ENCODE results near the gene INTS7. TPM values are rescaled to one million over a fixed set of nuclear protein-coding genes. Genes with fewer than 3 reads are reported as not detected.

INTS7 gene
- total and polyA plus RNA-seq, 4 donors: 3.9 to 14.4 (median 10.2) TPM

DNA sequence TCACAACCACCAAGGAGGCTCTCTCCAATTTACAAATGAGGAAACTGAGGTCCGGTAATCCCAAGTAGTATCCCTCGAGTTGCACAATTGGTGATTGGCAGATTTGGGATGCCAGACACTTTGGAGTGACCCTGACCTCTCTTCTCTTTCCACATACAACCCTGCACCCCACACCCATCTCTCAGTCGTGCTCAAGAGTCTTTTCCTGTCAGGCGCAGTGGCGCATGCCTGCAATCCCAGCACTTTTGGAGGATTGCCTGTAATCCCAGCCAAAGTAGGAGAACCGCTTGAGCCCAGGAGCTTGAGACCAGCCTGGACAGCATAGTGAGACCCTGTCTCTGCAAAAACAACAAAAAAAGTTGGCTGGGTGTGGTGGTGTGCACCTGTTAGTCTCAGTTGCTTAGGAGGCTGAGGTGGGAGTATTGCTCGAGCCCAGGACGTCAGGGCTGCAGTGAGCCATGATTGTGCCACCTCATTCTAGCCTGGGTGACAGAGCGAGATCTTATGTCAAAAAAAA lies 113.7 kb downstream of the INTS7 start:
- no peaks in the 10 kb centered on the region for H3K36me3 ChIP-seq (ENCODE audit: control insufficient read depth in 4 of 4, insufficient read depth in 3 of 4, low read depth in 1 of 4, low read length in 3 of 4)
- no peak overlapping the region for H3K9ac ChIP-seq (ENCODE audit: low read depth in 1 of 2, low read length in 2 of 2)
- peak overlapping the region; percentile 91 to 96 for H3K27ac ChIP-seq (ENCODE audit: low read depth in 1 of 2, low read length in 2 of 2)
- WGBS: 63% methylated on average over 9 of the region's 9 CpGs
- H3K27me3 ChIP-seq (ENCODE audit: control insufficient read depth in 4 of 4, insufficient read depth in 4 of 4, low read length in 3 of 4): no peaks in the 10 kb centered on the region
- TF ChIP-seq RXRA (IDR thresholded peaks at IDR 0.05) (peak; percentile 61 to 66), GABPA (IDR thresholded peaks at IDR 0.05 in 1 of 2, conservative IDR thresholded peaks at IDR 0.05 in 1 of 2) (no peak), EGR1 (IDR thresholded peaks at IDR 0.05; ENCODE audit: low read depth in 2 of 2) (no peak), RAD21 (IDR thresholded peaks at IDR 0.05) (peak in 1 of 2 donors; percentile 54), YY1 (IDR thresholded peaks at IDR 0.05) (no peak), HNF4A (conservative IDR thresholded peaks at IDR 0.05) (peak; percentile 38 to 49)
- TF ChIP-seq, protein P1, sequence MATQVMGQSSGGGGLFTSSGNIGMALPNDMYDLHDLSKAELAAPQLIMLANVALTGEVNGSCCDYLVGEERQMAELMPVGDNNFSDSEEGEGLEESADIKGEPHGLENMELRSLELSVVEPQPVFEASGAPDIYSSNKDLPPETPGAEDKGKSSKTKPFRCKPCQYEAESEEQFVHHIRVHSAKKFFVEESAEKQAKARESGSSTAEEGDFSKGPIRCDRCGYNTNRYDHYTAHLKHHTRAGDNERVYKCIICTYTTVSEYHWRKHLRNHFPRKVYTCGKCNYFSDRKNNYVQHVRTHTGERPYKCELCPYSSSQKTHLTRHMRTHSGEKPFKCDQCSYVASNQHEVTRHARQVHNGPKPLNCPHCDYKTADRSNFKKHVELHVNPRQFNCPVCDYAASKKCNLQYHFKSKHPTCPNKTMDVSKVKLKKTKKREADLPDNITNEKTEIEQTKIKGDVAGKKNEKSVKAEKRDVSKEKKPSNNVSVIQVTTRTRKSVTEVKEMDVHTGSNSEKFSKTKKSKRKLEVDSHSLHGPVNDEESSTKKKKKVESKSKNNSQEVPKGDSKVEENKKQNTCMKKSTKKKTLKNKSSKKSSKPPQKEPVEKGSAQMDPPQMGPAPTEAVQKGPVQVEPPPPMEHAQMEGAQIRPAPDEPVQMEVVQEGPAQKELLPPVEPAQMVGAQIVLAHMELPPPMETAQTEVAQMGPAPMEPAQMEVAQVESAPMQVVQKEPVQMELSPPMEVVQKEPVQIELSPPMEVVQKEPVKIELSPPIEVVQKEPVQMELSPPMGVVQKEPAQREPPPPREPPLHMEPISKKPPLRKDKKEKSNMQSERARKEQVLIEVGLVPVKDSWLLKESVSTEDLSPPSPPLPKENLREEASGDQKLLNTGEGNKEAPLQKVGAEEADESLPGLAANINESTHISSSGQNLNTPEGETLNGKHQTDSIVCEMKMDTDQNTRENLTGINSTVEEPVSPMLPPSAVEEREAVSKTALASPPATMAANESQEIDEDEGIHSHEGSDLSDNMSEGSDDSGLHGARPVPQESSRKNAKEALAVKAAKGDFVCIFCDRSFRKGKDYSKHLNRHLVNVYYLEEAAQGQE (IDR thresholded peaks at IDR 0.05): no peak
- no peaks in the 10 kb centered on the region for H3K9me3 ChIP-seq (ENCODE audit: control insufficient read depth in 4 of 4, low read length in 3 of 4)
- peaks cover 11 to 38% (median 31%) of the 10 kb centered on the region in 4 donors for H3K4me1 ChIP-seq (ENCODE audit: control insufficient read depth in 4 of 4, insufficient read depth in 4 of 4, low read length in 3 of 4)
- DNase-seq (ENCODE audit: low spot score): no peak
- no peak overlapping the region for H3K4me3 ChIP-seq (ENCODE audit: low read depth in 1 of 3, low read length in 3 of 3)

DNA sequence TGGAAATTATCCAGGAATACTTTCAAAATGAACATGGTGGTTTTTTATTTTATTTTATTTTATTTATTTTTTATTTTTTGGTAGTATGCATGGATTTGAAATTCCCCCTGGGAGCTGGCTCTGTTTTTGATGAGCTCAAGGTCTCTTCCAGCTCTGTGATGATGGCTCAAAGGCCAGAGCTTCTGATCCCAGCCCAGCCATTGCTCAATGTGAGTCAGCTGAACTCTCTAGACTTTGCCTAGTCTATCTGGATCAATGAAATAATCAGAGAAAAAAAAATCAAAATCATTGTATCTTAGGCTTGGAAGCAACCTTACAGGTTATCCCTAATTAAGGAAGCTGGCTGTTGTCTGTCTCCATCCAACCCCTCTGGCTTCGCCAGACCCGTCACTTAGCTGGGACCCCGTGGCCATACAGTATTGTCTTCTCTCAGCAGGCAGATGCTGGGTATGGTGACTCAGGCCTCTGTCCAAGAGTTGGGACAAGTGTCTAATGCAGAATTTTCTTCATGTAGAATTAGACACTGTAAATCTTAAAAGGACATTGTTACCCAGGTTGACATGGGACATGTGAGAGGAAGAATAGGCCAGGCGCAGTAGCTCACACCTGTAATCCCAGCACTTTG lies 114.6 kb downstream of the INTS7 start:
- Histone ChIP-seq H3K27me3 (ENCODE audit: control insufficient read depth in 4 of 4, insufficient read depth in 4 of 4, low read length in 3 of 4) (no peaks in the 10 kb centered on the region), H3K4me3 (ENCODE audit: low read depth in 1 of 3, low read length in 3 of 3) (no peak overlapping the region), H3K9me3 (ENCODE audit: control insufficient read depth in 4 of 4, low read length in 3 of 4) (no peaks in the 10 kb centered on the region), H3K9ac (ENCODE audit: low read depth in 1 of 2, low read length in 2 of 2) (peak overlapping the region in 1 of 2 donors; percentile 60), H3K27ac (ENCODE audit: low read depth in 1 of 2, low read length in 2 of 2) (peak overlapping the region; percentile 91 to 96), H3K36me3 (ENCODE audit: control insufficient read depth in 4 of 4, insufficient read depth in 3 of 4, low read depth in 1 of 4, low read length in 3 of 4) (no peaks in the 10 kb centered on the region), H3K4me1 (ENCODE audit: control insufficient read depth in 4 of 4, insufficient read depth in 4 of 4, low read length in 3 of 4) (peaks cover 11 to 38% (median 31%) of the 10 kb centered on the region in 4 donors)
- DNase-seq (ENCODE audit: low spot score): no peak
- WGBS: 40% methylated on average over 4 of the region's 4 CpGs
- TF ChIP-seq FOXA1 (IDR thresholded peaks at IDR 0.05): no peak
- TF ChIP-seq, protein P2, sequence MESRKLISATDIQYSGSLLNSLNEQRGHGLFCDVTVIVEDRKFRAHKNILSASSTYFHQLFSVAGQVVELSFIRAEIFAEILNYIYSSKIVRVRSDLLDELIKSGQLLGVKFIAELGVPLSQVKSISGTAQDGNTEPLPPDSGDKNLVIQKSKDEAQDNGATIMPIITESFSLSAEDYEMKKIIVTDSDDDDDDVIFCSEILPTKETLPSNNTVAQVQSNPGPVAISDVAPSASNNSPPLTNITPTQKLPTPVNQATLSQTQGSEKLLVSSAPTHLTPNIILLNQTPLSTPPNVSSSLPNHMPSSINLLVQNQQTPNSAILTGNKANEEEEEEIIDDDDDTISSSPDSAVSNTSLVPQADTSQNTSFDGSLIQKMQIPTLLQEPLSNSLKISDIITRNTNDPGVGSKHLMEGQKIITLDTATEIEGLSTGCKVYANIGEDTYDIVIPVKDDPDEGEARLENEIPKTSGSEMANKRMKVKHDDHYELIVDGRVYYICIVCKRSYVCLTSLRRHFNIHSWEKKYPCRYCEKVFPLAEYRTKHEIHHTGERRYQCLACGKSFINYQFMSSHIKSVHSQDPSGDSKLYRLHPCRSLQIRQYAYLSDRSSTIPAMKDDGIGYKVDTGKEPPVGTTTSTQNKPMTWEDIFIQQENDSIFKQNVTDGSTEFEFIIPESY (IDR thresholded peaks at IDR 0.05): peak; percentile 64
- TF ChIP-seq NR2F2 (IDR thresholded peaks at IDR 0.05): no peak
- TF ChIP-seq, protein P1 (IDR thresholded peaks at IDR 0.05): no peak
- TF ChIP-seq, protein P3, sequence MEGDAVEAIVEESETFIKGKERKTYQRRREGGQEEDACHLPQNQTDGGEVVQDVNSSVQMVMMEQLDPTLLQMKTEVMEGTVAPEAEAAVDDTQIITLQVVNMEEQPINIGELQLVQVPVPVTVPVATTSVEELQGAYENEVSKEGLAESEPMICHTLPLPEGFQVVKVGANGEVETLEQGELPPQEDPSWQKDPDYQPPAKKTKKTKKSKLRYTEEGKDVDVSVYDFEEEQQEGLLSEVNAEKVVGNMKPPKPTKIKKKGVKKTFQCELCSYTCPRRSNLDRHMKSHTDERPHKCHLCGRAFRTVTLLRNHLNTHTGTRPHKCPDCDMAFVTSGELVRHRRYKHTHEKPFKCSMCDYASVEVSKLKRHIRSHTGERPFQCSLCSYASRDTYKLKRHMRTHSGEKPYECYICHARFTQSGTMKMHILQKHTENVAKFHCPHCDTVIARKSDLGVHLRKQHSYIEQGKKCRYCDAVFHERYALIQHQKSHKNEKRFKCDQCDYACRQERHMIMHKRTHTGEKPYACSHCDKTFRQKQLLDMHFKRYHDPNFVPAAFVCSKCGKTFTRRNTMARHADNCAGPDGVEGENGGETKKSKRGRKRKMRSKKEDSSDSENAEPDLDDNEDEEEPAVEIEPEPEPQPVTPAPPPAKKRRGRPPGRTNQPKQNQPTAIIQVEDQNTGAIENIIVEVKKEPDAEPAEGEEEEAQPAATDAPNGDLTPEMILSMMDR (IDR thresholded peaks at IDR 0.05; ENCODE audit: low read depth, low read length, missing input control): no peak
- TF ChIP-seq, protein P4, sequence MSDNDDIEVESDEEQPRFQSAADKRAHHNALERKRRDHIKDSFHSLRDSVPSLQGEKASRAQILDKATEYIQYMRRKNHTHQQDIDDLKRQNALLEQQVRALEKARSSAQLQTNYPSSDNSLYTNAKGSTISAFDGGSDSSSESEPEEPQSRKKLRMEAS (IDR thresholded peaks at IDR 0.05): no peak
- TF ChIP-seq HNF4A (conservative IDR thresholded peaks at IDR 0.05): peak; percentile 90
- no peak for TF ChIP-seq RAD21 (IDR thresholded peaks at IDR 0.05)
- peak; percentile 23 for TF ChIP-seq YY1 (IDR thresholded peaks at IDR 0.05)
- TF ChIP-seq EGR1 (IDR thresholded peaks at IDR 0.05; ENCODE audit: low read depth in 2 of 2): peak in 1 of 2 donors; percentile 5
- TF ChIP-seq, protein P5, sequence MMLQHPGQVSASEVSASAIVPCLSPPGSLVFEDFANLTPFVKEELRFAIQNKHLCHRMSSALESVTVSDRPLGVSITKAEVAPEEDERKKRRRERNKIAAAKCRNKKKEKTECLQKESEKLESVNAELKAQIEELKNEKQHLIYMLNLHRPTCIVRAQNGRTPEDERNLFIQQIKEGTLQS (IDR thresholded peaks at IDR 0.05): peak; percentile 38
- peak; percentile 47 for TF ChIP-seq HNF4G (IDR thresholded peaks at IDR 0.05)
- peak; percentile 42 to 66 for TF ChIP-seq RXRA (IDR thresholded peaks at IDR 0.05)
- TF ChIP-seq JUND (IDR thresholded peaks at IDR 0.05): no peak
- no peak for TF ChIP-seq TAF1 (conservative IDR thresholded peaks at IDR 0.05)
- TF ChIP-seq SP1 (IDR thresholded peaks at IDR 0.05): peak; percentile 66
- no peak for TF ChIP-seq GABPA (IDR thresholded peaks at IDR 0.05 in 1 of 2, conservative IDR thresholded peaks at IDR 0.05 in 1 of 2)
- TF ChIP-seq FOXA2 (IDR thresholded peaks at IDR 0.05): no peak
